HCT116 (cell line): ENCODE results near the gene FLNB. TPM values are rescaled to one million over a fixed set of nuclear protein-coding genes. Genes with fewer than 3 reads are reported as not detected.
A peak's percentile ranks its signal among the peaks of the same experiment; 100 is the strongest.

Source experiments
- ATAC-seq: fragments of 200-7000 bp; cut with Tn5 transposase; 2 replicates; pipeline ENCODE4 v1.9.1; 2020; ENCODE audit warnings: mild to moderate bottlenecking, moderate library complexity
- Bru-seq: library from RNA; stranded (reverse); fragments of 400-500 nt; gene quantifications from one replicate; lab custom pipeline; 2021; lab: Mats Ljungman, UMichigan
- BruChase-seq, 2 experiments: library from RNA; stranded (reverse); fragments of 400-500 nt; gene quantifications; one replicate each; lab custom pipeline; 2021; lab: Mats Ljungman, UMichigan
- BruUV-seq: library from RNA; stranded (reverse); fragments of 400-500 nt; replicated peaks from 2 replicates; lab custom pipeline; 2021; lab: Mats Ljungman, UMichigan
- CTCF ChIA-PET: fragments of 300-600 bp; sonication (Branson Sonifier 250); formaldehyde crosslinking; loops from one replicate; lab custom pipeline; 2021; ENCODE audit warnings: antibody characterized with exemption; lab: Charles Lee
- POLR2A ChIA-PET: fragments of 300-600, 350-600 bp; sonication (Branson Sonifier 250); formaldehyde crosslinking; loops from one replicate; lab custom pipeline; 2021; ENCODE audit warnings: antibody characterized with exemption; lab: Charles Lee
- RAD21 ChIA-PET, 2 experiments: fragments of 300-600 bp; sonication (Branson Sonifier 250); formaldehyde crosslinking; loops; one replicate each; lab custom pipeline; 2023; ENCODE audit warnings: low total read pairs in 2 of 2; ENCODE audit not compliant: uncharacterized antibody in 2 of 2, unreplicated experiment in 2 of 2, low non-redundant PET in 1 of 2; lab: Charles Lee
- DNase-seq: peaks from one replicate; pipeline ENCODE4 v3.0.0-alpha.2; 2010; ENCODE audit warnings: low read depth, low spot score
- H2AFZ ChIP-seq: fragments of 200-600 bp; shearing (Covaris generic), sonication (generic); 2 replicates; pipeline ENCODE4 v1.6.1; 2017; ENCODE audit warnings: low read depth, mixed run types, mixed read lengths, antibody characterized with exemption, low read length; ENCODE audit not compliant: poor library complexity, severe bottlenecking
- H3K27ac ChIP-seq: 2 replicates; pipeline ENCODE4 v1.5.1; 2012; ENCODE audit warnings: low read depth, low read length
- H3K27me3 ChIP-seq: fragments of 200-600 bp; sonication (generic); 2 replicates; pipeline ENCODE4 v1.6.1; 2016; ENCODE audit warnings: mixed run types, low read length, mixed read lengths; ENCODE audit not compliant: insufficient read depth
- H3K36me3 ChIP-seq, 2 experiments: fragments of 200-500 bp in 1 of 2; fragments of 200-600 bp in 1 of 2; sonication (Bioruptor generic) in 1 of 2; sonication (generic) in 1 of 2; 2 replicates each; pipeline versions ENCODE4 v1.5.1 to v1.6.1; 2014 to 2016; ENCODE audit warnings: low read length in 2 of 2, inconsistent platforms in 1 of 2, mixed read lengths in 1 of 2, mixed run types in 1 of 2; ENCODE audit not compliant: insufficient read depth in 2 of 2, control insufficient read depth in 1 of 2
- H3K4me1 ChIP-seq, 2 experiments: fragments of 200-600 bp in 1 of 2; sonication (generic) in 1 of 2; 2 replicates each; pipeline versions ENCODE4 v1.5.1 to v1.6.1; 2012 to 2017; ENCODE audit warnings: low read length in 2 of 2, inconsistent platforms in 1 of 2, mild to moderate bottlenecking in 1 of 2, mixed read lengths in 1 of 2, mixed run types in 1 of 2, moderate library complexity in 1 of 2; ENCODE audit not compliant: insufficient read depth in 2 of 2, control insufficient read depth in 1 of 2
- H3K4me2 ChIP-seq: fragments of 200-600 bp; sonication (generic); 2 replicates; pipeline ENCODE4 v1.6.1; 2017; ENCODE audit warnings: mixed run types, low read length, mixed read lengths
- H3K4me3 ChIP-seq, 2 experiments: fragments of 200-600 bp in 1 of 2; sonication (generic) in 1 of 2; replicated peaks in 1 of 2; 2 replicates each; pipeline ENCODE4 v1.5.1; 2011 to 2016; ENCODE audit warnings: low read length in 2 of 2, control low read depth in 1 of 2, low read depth in 1 of 2, mild to moderate bottlenecking in 1 of 2, mixed read lengths in 1 of 2, mixed run types in 1 of 2
- H3K79me2 ChIP-seq: fragments of 200-600 bp; sonication (generic); 2 replicates; pipeline ENCODE4 v1.6.1; 2017; ENCODE audit warnings: mild to moderate bottlenecking, mixed run types, low read length, moderate library complexity, mixed read lengths; ENCODE audit not compliant: insufficient read depth
- H3K9ac ChIP-seq: fragments of 200-600 bp; sonication (generic); 2 replicates; pipeline ENCODE4 v1.6.1; 2016; ENCODE audit warnings: low read length, mixed read lengths
- H3K9me2 ChIP-seq: fragments of 200-600 bp; sonication (generic), shearing (Covaris generic); 2 replicates; pipeline ENCODE4 v1.6.1; 2017; ENCODE audit warnings: mixed run types, mild to moderate bottlenecking, moderate library complexity; ENCODE audit not compliant: insufficient read depth
- H3K9me3 ChIP-seq, 2 experiments: fragments of 200-500 bp in 1 of 2; fragments of 200-600 bp in 1 of 2; sonication (Bioruptor generic) in 1 of 2; sonication (generic) in 1 of 2; 2 replicates each; pipeline ENCODE4 v1.6.1; 2014 to 2017; ENCODE audit warnings: low read length in 2 of 2, mixed read lengths in 2 of 2, inconsistent platforms in 1 of 2, low read depth in 1 of 2, mild to moderate bottlenecking in 1 of 2, mixed run types in 1 of 2, moderate library complexity in 1 of 2; ENCODE audit not compliant: control insufficient read depth in 1 of 2, insufficient read depth in 1 of 2
- H4K20me1 ChIP-seq: fragments of 200-600 bp; sonication (generic), shearing (Covaris generic); 2 replicates; pipeline ENCODE4 v1.6.1; 2017; ENCODE audit warnings: mixed run types, mild to moderate bottlenecking, moderate library complexity; ENCODE audit not compliant: insufficient read depth
- CEBPB ChIP-seq: IDR thresholded peaks from 2 replicates; pipeline ENCODE4 v1.6.1; 2012; ENCODE audit warnings: low read depth
- ELF1 ChIP-seq: IDR thresholded peaks from 2 replicates; pipeline ENCODE4 v1.6.1; 2012; ENCODE audit warnings: low read depth, borderline replicate concordance
- EZH2phosphoT487 ChIP-seq: fragments of 200-600 bp; IDR thresholded peaks from 2 replicates; pipeline ENCODE4 v1.6.1; 2018; ENCODE audit warnings: antibody characterized with exemption, borderline replicate concordance
- FOSL1 ChIP-seq: IDR thresholded peaks from 2 replicates; pipeline ENCODE4 v1.6.1; 2012; ENCODE audit warnings: low read depth
- POLR2AphosphoS5 ChIP-seq: IDR thresholded peaks from 2 replicates; pipeline ENCODE4 v1.6.1; 2011; ENCODE audit warnings: mild to moderate bottlenecking, low read depth, low read length, moderate library complexity
- TCF7L2 ChIP-seq: IDR thresholded peaks from 2 replicates; pipeline ENCODE4 v1.7.0; 2011; ENCODE audit warnings: borderline replicate concordance, inconsistent platforms; ENCODE audit not compliant: insufficient read depth, insufficient read length; ENCODE audit errors: extremely low read depth
- YY1 ChIP-seq: IDR thresholded peaks from 2 replicates; pipeline ENCODE4 v1.6.1; 2011; ENCODE audit warnings: low read length, low read depth, moderate library complexity, mild to moderate bottlenecking; ENCODE audit not compliant: insufficient replicate concordance; ENCODE audit errors: extremely low read depth
- ZFX ChIP-seq: fragments of 450-650 bp; IDR thresholded peaks from 2 replicates; pipeline ENCODE4 v1.6.1; 2017
- ZNF274 ChIP-seq: fragments of 200-500 bp; sonication (Bioruptor generic); IDR thresholded peaks from 2 replicates; pipeline ENCODE4 v1.6.1; 2014; ENCODE audit warnings: mild to moderate bottlenecking, low read depth, low read length, inconsistent platforms
- intact Hi-C: fragments of 100-400 bp; cut with micrococcal nuclease; formaldehyde crosslinking; loops from 2 replicates; pipeline ENCODE4 v1.10.0; 2022
- long read RNA-seq: library from polyadenylated mRNA; unstranded; transcript quantifications from one replicate; pipeline ENCODE4 v2.0.0, GENCODE V29; 2021; ENCODE audit not compliant: unreplicated experiment
- polyA plus RNA-seq: library from polyadenylated mRNA; unstranded; fragments of >200 nt; gene quantifications from 2 replicates; pipeline ENCODE4 v1.2.1, GENCODE V29; 2012; ENCODE audit warnings: missing spikeins
- total RNA-seq: library from RNA; stranded (reverse); gene quantifications from one replicate; pipeline ENCODE4 v1.2.1, GENCODE V29; 2021; ENCODE audit not compliant: unreplicated experiment
- TF ChIP-seq, protein P1 (sequence below): IDR thresholded peaks from 2 replicates; pipeline ENCODE4 v1.6.1; 2012
- TF ChIP-seq, protein P2 (sequence below): IDR thresholded peaks from 2 replicates; pipeline ENCODE4 v1.6.1; 2011; ENCODE audit warnings: mild to moderate bottlenecking, low read length, moderate library complexity; ENCODE audit not compliant: insufficient replicate concordance; ENCODE audit errors: extremely low read depth
- TF ChIP-seq, protein P3 (sequence below), 3 experiments: fragments of 200-600 bp in 1 of 3; sonication (generic) in 1 of 3; IDR thresholded peaks in 2 of 3; conservative IDR thresholded peaks in 1 of 3; 2 replicates each; pipeline ENCODE4 v1.5.1; 2012 to 2017; ENCODE audit warnings: low read depth in 2 of 3, low read length in 2 of 3, antibody characterized with exemption in 1 of 3, borderline replicate concordance in 1 of 3, control low read depth in 1 of 3, mild to moderate bottlenecking in 1 of 3, mixed read lengths in 1 of 3, mixed run types in 1 of 3, moderate library complexity in 1 of 3; ENCODE audit not compliant: insufficient read depth in 1 of 3

FLNB gene, protein sequence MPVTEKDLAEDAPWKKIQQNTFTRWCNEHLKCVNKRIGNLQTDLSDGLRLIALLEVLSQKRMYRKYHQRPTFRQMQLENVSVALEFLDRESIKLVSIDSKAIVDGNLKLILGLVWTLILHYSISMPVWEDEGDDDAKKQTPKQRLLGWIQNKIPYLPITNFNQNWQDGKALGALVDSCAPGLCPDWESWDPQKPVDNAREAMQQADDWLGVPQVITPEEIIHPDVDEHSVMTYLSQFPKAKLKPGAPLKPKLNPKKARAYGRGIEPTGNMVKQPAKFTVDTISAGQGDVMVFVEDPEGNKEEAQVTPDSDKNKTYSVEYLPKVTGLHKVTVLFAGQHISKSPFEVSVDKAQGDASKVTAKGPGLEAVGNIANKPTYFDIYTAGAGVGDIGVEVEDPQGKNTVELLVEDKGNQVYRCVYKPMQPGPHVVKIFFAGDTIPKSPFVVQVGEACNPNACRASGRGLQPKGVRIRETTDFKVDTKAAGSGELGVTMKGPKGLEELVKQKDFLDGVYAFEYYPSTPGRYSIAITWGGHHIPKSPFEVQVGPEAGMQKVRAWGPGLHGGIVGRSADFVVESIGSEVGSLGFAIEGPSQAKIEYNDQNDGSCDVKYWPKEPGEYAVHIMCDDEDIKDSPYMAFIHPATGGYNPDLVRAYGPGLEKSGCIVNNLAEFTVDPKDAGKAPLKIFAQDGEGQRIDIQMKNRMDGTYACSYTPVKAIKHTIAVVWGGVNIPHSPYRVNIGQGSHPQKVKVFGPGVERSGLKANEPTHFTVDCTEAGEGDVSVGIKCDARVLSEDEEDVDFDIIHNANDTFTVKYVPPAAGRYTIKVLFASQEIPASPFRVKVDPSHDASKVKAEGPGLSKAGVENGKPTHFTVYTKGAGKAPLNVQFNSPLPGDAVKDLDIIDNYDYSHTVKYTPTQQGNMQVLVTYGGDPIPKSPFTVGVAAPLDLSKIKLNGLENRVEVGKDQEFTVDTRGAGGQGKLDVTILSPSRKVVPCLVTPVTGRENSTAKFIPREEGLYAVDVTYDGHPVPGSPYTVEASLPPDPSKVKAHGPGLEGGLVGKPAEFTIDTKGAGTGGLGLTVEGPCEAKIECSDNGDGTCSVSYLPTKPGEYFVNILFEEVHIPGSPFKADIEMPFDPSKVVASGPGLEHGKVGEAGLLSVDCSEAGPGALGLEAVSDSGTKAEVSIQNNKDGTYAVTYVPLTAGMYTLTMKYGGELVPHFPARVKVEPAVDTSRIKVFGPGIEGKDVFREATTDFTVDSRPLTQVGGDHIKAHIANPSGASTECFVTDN (N-terminal part only)
- total RNA-seq (116 TPM), Bru-seq, nascent RNA (percentile 92 among the genes with signal in this experiment), BruChase-seq, experiment 1, labeled RNA remaining after a 6-hour chase (percentile 94 among the genes with signal in this experiment), BruChase-seq, experiment 2, labeled RNA remaining after a 2-hour chase (percentile 85 among the genes with signal in this experiment)
- 149 and 179 TPM in 2 replicates for polyA plus RNA-seq
- long read RNA-seq, partial matches to known transcripts = 119 of 126 reads
- long read RNA-seq, other reads (novel, unspliced or antisense) = 7 of 126 reads

DNA sequence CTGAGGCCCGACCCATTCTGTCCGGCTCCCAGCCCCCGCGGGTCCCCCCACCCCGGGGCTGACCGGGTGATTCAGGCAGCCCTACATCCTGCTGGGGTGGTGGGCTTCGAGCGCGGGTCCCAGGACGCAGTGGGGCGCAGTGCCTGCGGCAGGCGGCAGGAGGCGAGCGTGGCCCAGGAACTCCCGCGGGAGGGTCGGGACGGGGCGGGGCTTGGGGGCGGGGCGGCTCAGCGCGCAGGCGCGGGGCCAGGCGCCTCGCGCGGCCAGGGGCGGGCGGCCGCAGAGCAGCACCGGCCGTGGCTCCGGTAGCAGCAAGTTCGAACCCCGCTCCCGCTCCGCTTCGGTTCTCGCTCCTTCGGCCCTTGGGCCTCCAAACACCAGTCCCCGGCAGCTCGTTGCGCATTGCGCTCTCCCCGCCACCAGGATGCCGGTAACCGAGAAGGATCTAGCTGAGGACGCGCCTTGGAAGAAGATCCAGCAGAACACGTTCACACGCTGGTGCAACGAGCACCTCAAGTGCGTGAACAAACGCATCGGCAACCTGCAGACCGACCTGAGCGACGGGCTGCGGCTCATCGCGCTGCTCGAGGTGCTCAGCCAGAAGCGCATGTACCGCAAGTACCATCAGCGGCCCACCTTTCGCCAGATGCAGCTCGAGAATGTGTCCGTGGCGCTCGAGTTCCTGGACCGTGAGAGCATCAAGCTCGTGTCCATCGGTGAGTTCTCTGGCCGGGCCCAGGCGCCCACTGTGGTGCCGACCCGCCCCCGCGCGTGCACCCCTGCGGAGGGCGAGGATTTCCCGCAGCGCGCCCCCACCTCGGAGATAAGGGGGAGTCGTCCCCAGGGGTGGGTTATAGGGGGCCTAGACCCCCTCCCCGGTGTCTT is at the start of gene FLNB:
Gene FLNB (plus strand): TSS at position 282 of the 885 bp plus-strand sequence. CDS start 143 bp downstream, at position 425.
- Histone ChIP-seq H3K4me2 (peak within 1 kb of the TSS; percentile 91), H3K4me3 (peak within 1 kb of the TSS; percentile 80 to 85), H3K27me3 (no peaks in the 10 kb centered on the region), H3K4me1 (peaks cover 28 to 46% of the 10 kb centered on the region in 2 experiments), H3K9me2 (no peaks in the 10 kb centered on the region), H3K79me2 (peaks cover 51% of the 10 kb centered on the region), H3K27ac (peak within 1 kb of the TSS; percentile 87), H3K36me3 (no peaks in the 10 kb centered on the region), H4K20me1 (no peaks in the 10 kb centered on the region), H2AFZ (peak within 1 kb of the TSS; percentile 100), H3K9ac (peak within 1 kb of the TSS; percentile 86), H3K9me3 (no peaks in the 10 kb centered on the region)
- RAD21 ChIA-PET = interaction anchor here (1.0 to 2.1 kb wide), 4 partner anchors 44 to 169 kb away, joined by 3 to 6 read pairs (median 4); no protein-coding TSS in a partner anchor
- POLR2A ChIA-PET = interaction anchor here (1.1 to 1.9 kb wide), 2 partner anchors 37 to 169 kb away, joined by 3 to 5 read pairs; no protein-coding TSS in a partner anchor
- BruUV-seq = TSS peak; percentile 53
- ATAC-seq = peak; percentile 80
- intact Hi-C loops = loop anchor here (1.0 to 10.0 kb wide), 3 partner anchors 106 to 169 kb away; no protein-coding TSS in a partner anchor
- CTCF ChIA-PET = interaction anchor here (0.9 to 1.3 kb wide), 4 partner anchors 10 to 297 kb away, joined by 3 to 4 read pairs (median 4); partner anchors contain the start of genes HTD2 and RPP14
- DNase-seq = peak; percentile 48
- TF ChIP-seq TCF7L2 = no peak
- peak; percentile 57; the same call in 1 of the 2 replicates for TF ChIP-seq ZFX
- TF ChIP-seq, protein P1, sequence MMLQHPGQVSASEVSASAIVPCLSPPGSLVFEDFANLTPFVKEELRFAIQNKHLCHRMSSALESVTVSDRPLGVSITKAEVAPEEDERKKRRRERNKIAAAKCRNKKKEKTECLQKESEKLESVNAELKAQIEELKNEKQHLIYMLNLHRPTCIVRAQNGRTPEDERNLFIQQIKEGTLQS = no peak
- 0 out of 2 replicates have a peak, but pooled peaks have one; percentile 2 for TF ChIP-seq FOSL1
- TF ChIP-seq, protein P2, sequence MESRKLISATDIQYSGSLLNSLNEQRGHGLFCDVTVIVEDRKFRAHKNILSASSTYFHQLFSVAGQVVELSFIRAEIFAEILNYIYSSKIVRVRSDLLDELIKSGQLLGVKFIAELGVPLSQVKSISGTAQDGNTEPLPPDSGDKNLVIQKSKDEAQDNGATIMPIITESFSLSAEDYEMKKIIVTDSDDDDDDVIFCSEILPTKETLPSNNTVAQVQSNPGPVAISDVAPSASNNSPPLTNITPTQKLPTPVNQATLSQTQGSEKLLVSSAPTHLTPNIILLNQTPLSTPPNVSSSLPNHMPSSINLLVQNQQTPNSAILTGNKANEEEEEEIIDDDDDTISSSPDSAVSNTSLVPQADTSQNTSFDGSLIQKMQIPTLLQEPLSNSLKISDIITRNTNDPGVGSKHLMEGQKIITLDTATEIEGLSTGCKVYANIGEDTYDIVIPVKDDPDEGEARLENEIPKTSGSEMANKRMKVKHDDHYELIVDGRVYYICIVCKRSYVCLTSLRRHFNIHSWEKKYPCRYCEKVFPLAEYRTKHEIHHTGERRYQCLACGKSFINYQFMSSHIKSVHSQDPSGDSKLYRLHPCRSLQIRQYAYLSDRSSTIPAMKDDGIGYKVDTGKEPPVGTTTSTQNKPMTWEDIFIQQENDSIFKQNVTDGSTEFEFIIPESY = no peak
- TF ChIP-seq, protein P3, sequence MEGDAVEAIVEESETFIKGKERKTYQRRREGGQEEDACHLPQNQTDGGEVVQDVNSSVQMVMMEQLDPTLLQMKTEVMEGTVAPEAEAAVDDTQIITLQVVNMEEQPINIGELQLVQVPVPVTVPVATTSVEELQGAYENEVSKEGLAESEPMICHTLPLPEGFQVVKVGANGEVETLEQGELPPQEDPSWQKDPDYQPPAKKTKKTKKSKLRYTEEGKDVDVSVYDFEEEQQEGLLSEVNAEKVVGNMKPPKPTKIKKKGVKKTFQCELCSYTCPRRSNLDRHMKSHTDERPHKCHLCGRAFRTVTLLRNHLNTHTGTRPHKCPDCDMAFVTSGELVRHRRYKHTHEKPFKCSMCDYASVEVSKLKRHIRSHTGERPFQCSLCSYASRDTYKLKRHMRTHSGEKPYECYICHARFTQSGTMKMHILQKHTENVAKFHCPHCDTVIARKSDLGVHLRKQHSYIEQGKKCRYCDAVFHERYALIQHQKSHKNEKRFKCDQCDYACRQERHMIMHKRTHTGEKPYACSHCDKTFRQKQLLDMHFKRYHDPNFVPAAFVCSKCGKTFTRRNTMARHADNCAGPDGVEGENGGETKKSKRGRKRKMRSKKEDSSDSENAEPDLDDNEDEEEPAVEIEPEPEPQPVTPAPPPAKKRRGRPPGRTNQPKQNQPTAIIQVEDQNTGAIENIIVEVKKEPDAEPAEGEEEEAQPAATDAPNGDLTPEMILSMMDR (IDR thresholded peaks at IDR 0.05 in 2 of 3, conservative IDR thresholded peaks at IDR 0.05 in 1 of 3; ENCODE audit: borderline replicate concordance in 1 of 3, insufficient read depth in 1 of 3, low read depth in 2 of 3, low read length in 2 of 3) = peak; percentile 55 to 73 (median 71); a peak in 5 of 6 replicates
- no peak for TF ChIP-seq EZH2phosphoT487
- TF ChIP-seq POLR2AphosphoS5 = peak; percentile 98
- no peak for TF ChIP-seq CEBPB
- TF ChIP-seq ZNF274 = no peak
- TF ChIP-seq ELF1 = no peak
- peak; percentile 14 for TF ChIP-seq YY1
